GM10248 (cell line): Measurements from ENCODE around the gene BAZ1B.

Experiments used
- CTCF ChIA-PET: fragments of 300-600 bp; sonication (Branson Sonifier 250); formaldehyde crosslinking; extraction: SDS; loops from one replicate; lab custom pipeline; 2021; ENCODE audit warnings: antibody characterized with exemption; lab: Yijun Ruan, JAX
- POLR2A ChIA-PET: fragments of 350-650 bp; sonication (Branson Sonifier 250); formaldehyde crosslinking; extraction: SDS; loops from one replicate; lab custom pipeline; 2020; ENCODE audit warnings: antibody characterized with exemption; lab: Yijun Ruan, JAX
- DNase-seq: peaks from one replicate; pipeline ENCODE4 v3.0.0; 2012; ENCODE audit errors: extremely low spot score
- TF ChIP-seq, protein P1 (sequence below): IDR thresholded peaks from 2 replicates; pipeline ENCODE4 v1.5.1; 2012; ENCODE audit warnings: mild to moderate bottlenecking, low read depth; ENCODE audit errors: extremely low read depth, missing control alignments, control extremely low read depth

The BAZ1B gene

DNA sequence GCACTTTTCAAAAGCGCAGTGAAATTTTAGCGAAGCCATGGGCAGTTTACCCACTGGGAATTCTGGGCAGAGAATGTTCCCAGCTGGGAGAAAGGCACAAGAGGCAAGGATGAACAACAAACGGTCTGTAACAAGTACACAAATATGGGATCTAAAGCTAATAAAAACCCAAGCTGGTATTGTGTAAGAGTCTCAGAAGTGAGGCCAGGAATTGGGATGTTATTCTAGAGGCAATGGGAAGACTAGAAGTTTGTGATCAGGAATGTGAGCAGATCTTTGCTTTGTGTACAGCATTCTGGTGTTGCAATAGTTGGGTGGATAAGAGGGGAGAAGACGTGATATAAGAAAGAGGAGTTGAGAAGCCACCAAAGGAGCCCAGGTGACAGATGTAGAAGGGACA, 73.5 kb downstream of the BAZ1B start:
- ChIA-PET CTCF (interaction anchor here (1.0 to 1.7 kb wide), 7 partner anchors 10 to 159 kb away, joined by 3 to 4 read pairs (median 3); no protein-coding TSS in a partner anchor), POLR2A (no interaction called here)
- no peak for DNase-seq
- TF ChIP-seq, protein P1, sequence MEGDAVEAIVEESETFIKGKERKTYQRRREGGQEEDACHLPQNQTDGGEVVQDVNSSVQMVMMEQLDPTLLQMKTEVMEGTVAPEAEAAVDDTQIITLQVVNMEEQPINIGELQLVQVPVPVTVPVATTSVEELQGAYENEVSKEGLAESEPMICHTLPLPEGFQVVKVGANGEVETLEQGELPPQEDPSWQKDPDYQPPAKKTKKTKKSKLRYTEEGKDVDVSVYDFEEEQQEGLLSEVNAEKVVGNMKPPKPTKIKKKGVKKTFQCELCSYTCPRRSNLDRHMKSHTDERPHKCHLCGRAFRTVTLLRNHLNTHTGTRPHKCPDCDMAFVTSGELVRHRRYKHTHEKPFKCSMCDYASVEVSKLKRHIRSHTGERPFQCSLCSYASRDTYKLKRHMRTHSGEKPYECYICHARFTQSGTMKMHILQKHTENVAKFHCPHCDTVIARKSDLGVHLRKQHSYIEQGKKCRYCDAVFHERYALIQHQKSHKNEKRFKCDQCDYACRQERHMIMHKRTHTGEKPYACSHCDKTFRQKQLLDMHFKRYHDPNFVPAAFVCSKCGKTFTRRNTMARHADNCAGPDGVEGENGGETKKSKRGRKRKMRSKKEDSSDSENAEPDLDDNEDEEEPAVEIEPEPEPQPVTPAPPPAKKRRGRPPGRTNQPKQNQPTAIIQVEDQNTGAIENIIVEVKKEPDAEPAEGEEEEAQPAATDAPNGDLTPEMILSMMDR, result no peak

DNA sequence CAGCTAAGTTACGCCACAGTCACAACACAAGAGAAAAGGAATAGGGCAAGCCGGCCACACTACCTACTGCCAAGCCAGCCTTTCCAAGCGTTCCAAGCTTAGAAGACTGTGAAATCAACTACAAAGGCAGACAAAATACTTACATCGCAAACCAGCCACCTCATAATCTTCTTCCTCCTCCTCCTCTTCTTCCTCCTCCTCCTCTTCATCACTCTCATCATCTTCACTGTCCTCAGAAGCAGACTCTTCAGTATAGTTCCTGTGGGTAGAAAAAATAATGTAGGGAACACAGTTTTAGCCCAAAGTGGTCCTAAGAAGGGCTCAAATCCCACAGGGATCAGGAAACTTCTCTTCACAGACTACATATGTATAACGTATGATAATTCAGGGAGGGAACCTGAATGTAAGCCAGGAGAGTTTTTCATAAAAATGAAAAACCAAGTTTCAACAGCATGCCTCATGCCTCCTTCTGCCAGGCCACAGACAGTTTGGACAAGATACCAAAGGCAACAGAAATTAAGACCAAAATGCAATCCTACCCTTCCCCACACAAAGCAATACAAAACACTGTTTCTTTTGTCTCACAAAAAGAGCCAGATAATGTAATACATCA, 74.9 kb downstream of the BAZ1B start:
- TF ChIP-seq, protein P1, result no peak
- POLR2A ChIA-PET, result no interaction called here
- CTCF ChIA-PET, result interaction anchor here (1.1 to 1.7 kb wide), 2 partner anchors 15 to 123 kb away, joined by 3 read pairs; no protein-coding TSS in a partner anchor
- DNase-seq, result no peak

DNA sequence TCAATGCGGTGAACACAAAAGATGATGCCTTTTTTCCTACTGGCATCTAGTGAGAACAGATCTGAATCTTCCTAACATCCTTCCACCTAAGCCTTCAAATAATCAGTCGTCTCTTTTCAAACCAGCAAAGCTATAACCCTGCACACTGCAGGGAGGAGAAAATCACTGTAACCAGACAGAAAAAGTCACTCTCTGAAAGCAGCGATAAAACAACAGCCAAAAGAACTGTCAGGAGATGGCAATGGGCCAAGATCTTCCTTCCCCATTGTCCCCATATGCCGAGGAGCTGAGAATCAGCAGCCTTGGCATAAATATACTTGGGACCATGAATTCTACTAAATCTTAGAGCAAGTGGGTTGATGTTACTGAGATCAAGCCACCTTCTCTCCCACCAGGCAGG, 75.4 kb downstream of the BAZ1B start:
- CTCF ChIA-PET, result no interaction called here
- POLR2A ChIA-PET, result no interaction called here

GRCh38 chr7:73443548-73444255, 78.4 kb downstream of the BAZ1B start:
- TF ChIP-seq, protein P1, result no peak
- CTCF ChIA-PET, result interaction anchor here (4.4 kb wide), 1 partner anchor 8 kb away, joined by 32 read pairs; no protein-coding TSS in a partner anchor

More for the DNA sequence above, 75.4 kb downstream of the BAZ1B start:
- TF ChIP-seq, protein P1, result no peak
- DNase-seq, result no peak

GRCh38 chr7:73442903-73443500, 79.1 kb downstream of the BAZ1B start:
- TF ChIP-seq, protein P1, result no peak
- POLR2A ChIA-PET, result no interaction called here
- CTCF ChIA-PET, result interaction anchor here (4.4 kb wide), 1 partner anchor 9 kb away, joined by 32 read pairs; no protein-coding TSS in a partner anchor
- DNase-seq, result no peak

More at GRCh38 chr7:73443548-73444255, 78.4 kb downstream of the BAZ1B start:
- no peak for DNase-seq
- POLR2A ChIA-PET, result no interaction called here

DNA sequence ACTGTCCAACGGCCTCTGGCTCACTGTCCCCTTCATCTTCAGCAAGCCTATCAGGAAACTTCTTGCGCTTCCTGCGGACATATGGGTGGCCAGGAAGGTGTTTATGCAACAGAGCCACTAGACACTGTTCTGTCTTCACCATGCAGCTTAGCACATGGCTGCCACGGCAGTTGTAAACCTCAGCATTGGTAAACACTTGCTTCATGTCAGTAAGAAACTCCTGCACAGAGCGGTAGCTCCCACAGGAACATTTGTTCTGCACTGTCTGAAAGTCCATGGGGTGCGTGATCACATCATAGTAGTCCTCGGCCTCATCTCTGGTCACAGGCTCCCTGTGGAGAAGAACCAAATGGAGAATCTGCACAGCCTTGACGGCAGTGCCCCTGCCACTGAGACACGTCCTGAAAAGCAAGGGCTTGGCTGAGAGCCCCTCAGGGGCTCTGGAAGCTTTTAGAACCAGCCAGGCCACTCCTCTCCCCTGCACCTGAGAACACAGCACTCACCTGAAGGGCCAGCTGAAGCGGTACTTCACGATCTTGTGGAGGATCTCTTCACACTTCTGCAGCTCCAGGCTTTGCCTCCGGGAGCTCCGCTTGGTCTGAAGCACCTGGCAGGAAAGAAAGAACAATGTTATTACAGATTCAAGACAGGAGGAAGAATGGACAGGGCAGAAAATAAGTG, 79.7 kb downstream of the BAZ1B start:
- ChIA-PET POLR2A (no interaction called here), CTCF (interaction anchor here (1.4 to 4.4 kb wide), 3 partner anchors 10 to 19 kb away, joined by 3 to 32 read pairs (median 3); no protein-coding TSS in a partner anchor)
- TF ChIP-seq, protein P1, result no peak
- no peak for DNase-seq
